Esophagus squamous epithelium (tissue), 4 donors: ENCODE measurements around the gene USP49.

Experiments
- POLR2A ChIP-seq, 4 donors: fragments of 450-650 bp; IDR thresholded peaks; one replicate each; pipeline ENCODE4 v1.6.1; 2017; ENCODE audit warnings: antibody characterized with exemption in 4 of 4, mild to moderate bottlenecking in 4 of 4, moderate library complexity in 3 of 4
- TF ChIP-seq, protein P1 (sequence below), 6 experiments: fragments of 450-650 bp in 4 of 6; fragments of 200-600 bp in 2 of 6; sonication (generic) in 2 of 6; IDR thresholded peaks; one replicate each; pipeline ENCODE4 v1.5.1; 2016 to 2019; ENCODE audit warnings: antibody characterized with exemption in 6 of 6, mild to moderate bottlenecking in 4 of 6, moderate library complexity in 4 of 6

DNA sequence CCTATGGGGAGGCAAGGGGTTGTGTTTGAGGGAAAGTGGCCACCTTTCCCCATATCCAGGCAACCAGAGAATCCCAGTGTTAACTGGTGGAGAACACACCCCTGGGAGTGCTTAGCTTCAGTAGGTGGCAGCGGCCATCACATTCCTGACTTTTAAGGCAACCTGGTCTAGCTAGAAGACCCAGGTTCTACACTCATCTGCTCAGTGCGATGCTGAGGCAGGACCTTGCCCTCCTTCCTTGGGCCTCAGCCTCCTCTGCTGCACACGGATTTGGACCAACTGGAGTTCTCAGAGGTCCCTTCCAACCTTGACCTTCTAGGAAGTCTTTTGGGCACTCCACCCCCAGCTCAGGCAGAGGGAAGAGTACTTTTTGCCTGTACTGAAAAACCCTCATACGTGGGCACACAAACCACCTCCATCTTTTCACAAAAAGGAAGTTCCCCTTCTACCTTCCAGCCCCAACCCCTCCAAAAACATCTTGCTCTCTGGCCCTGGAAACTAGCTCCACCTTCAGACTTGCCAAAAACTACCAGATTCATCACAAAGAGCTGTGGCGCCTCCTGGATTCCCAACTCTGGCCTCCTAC lies 43.5 kb upstream of the USP49 start:
- no peak for TF ChIP-seq POLR2A (IDR thresholded peaks at IDR 0.05)
- TF ChIP-seq, protein P1, sequence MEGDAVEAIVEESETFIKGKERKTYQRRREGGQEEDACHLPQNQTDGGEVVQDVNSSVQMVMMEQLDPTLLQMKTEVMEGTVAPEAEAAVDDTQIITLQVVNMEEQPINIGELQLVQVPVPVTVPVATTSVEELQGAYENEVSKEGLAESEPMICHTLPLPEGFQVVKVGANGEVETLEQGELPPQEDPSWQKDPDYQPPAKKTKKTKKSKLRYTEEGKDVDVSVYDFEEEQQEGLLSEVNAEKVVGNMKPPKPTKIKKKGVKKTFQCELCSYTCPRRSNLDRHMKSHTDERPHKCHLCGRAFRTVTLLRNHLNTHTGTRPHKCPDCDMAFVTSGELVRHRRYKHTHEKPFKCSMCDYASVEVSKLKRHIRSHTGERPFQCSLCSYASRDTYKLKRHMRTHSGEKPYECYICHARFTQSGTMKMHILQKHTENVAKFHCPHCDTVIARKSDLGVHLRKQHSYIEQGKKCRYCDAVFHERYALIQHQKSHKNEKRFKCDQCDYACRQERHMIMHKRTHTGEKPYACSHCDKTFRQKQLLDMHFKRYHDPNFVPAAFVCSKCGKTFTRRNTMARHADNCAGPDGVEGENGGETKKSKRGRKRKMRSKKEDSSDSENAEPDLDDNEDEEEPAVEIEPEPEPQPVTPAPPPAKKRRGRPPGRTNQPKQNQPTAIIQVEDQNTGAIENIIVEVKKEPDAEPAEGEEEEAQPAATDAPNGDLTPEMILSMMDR (IDR thresholded peaks at IDR 0.05): no peak
